Right ventricle myocardium superior (tissue), 1 donor: Measurements from ENCODE around the gene EDEM2. TPM values are rescaled to one million over a fixed set of nuclear protein-coding genes. Genes with fewer than 3 reads are reported as not detected.
"Not testable (repeated sequence)": the region's sequence is repeated elsewhere in the genome, so short reads cannot be mapped to it uniquely, and the experiment has no call there.

ENCODE experiments used
- ATAC-seq: fragments of 200-7000 bp; cut with Tn5 transposase; one replicate; pipeline ENCODE4 v1.9.1; 2020; ENCODE audit warnings: mild to moderate bottlenecking; ENCODE audit not compliant: poor library complexity
- DNase-seq: peaks from one replicate; pipeline ENCODE4 v3.0.0-alpha.2; 2020
- intact Hi-C: fragments of 100-400 bp; cut with DNase I; formaldehyde crosslinking; loops from one replicate; pipeline ENCODE4 v1.11.2; 2022
- total RNA-seq: library from RNA; stranded (reverse); fragmentation: NEBNext Ultra II Directional; extraction: Animal tissue kit (Norgen Biotek cat#: 25700); gene quantifications from one replicate; pipeline ENCODE4 v1.2.1, GENCODE V29; 2021
- donor health status: DM: no; HTN: yes; CAD: no; lungs with severe emphysema.

The EDEM2 gene
- total RNA-seq, 1 donor from 2014 or later: 9.1 TPM

DNA sequence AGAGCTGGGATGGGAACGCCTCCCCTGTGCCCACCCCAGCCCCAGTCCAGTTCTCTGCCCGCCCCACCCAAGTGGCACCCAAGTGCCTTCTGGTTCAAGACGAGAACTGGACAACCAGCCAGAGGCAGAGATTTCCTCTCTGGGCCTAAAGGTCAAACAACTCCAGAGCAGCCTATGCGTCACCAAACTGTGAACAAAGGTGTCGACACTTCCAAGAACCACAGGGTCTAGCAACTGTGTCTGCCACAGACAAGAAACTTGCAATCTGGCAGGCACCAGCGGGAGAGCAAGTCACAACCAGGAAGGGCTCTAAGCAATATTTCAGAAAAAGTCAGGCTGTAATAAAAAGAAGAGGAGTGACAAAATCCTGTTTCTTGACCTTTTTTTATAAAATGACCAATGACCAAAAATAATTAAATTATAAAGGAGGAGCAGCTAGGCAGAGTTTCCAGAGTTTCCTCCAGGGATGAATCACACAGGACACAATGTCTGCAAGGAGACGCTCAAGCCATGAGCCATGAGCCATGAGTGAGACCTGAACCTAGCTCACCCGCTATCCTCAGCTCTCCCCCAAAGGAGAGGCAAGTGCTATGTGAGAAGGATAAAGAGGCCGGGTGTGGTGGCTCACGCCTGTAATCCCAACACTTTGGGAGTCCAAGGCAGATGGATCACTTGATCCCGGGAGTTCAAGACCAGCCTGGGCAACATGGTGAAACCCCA, 11.1 kb downstream of the EDEM2 start:
- DNase-seq (peak; percentile 57), ATAC-seq (peak; percentile 87)
- intact Hi-C loops: no loop called here

- intact Hi-C loops: no loop called here
- peak; percentile 64 for DNase-seq
- ATAC-seq: peak; percentile 76
Measured at GRCh38 chr20:35134880-35135279, 12.3 kb downstream of the EDEM2 start.

- peak; percentile 54 for DNase-seq
- intact Hi-C loops: no loop called here
- peak; percentile 36 for ATAC-seq
Measured at GRCh38 chr20:35134472-35134871, 12.7 kb downstream of the EDEM2 start.

DNA sequence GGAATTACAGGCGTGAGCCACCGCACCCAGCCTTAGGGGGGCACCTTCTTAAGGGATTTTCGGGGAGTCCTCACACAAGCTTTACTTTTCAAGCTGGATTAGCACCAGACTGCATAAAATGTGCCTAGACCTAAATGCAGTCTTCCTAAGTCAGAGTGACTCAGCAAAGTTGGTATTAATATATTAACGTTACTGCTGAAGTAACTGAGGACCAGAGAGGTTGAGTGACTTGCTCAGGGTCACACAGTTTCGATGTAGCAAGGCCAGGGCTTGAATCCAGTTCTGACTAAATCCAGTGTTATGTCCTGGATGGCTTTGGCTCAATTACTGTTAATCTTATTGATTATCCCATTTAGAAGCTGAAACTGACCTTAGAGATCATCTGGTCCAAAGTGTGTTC, 13.4 kb downstream of the EDEM2 start:
- DNase-seq: no peak
- no peak for ATAC-seq
- intact Hi-C loops: no loop called here

DNA sequence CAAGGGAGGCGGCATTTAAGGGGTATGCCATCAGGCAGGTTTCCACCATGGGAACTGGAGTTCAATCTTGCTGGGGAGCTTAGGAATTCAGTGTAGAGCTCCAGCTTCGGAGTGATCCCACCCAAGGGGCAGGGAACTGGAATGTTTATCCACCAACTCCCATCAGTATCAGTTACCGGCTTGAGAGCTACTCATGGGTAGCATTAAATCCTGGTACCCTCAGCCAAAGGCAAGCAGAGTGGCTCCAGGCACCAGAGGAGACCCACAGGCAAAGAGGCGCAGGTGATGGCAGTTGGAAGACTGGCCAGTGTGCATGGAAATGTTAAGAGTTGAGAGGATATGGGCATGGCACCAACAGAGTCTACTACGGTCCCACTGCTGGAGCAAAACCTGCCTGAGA, 14.1 kb downstream of the EDEM2 start:
- ATAC-seq: no peak
- intact Hi-C loops: no loop called here
- no peak for DNase-seq

GRCh38 chr20:35131934-35132333, 15.2 kb downstream of the EDEM2 start:
- DNase-seq (no peak), ATAC-seq (no peak)
- intact Hi-C loops: no loop called here

GRCh38 chr20:35129647-35130069, 17.5 kb downstream of the EDEM2 start:
- no peak for DNase-seq
- intact Hi-C loops: no loop called here
- no peak for ATAC-seq

- DNase-seq (no peak), ATAC-seq (no peak)
- intact Hi-C loops: no loop called here
Measured at GRCh38 chr20:35125753-35126152, 21.4 kb downstream of the EDEM2 start.

DNA sequence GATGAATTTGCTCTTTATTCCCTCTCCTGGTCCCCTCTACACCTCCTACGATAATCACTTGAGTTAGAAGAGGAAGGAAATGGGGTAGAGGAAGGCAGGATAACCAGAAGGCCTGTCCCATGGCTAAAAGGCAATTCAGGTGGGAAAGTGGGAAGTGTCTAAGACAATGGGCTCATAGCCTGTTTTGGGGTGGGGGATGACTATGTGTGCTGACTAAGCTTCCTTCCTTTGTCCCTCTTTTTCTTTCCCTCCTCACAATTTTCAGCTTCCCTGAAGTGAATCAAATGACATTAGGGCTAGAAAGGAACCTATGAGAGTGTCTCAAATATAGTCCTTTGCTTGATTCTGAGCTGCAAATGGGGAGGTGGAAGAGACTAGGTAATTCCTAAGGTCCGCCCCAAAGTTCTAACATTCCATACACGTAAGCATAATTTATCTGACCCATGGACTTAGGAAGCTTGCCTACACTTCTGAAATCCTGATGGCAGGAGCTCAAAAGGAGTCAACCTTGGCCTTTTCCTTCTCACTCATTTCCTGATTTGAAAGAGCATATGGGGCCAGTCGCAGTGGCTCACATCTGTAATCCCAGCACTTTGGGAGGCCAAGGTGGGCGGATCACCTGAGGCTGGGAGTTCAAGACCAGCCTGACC, 24.3 kb downstream of the EDEM2 start:
- DNase-seq: no peak
- no peak for ATAC-seq
- intact Hi-C loops: no loop called here

DNA sequence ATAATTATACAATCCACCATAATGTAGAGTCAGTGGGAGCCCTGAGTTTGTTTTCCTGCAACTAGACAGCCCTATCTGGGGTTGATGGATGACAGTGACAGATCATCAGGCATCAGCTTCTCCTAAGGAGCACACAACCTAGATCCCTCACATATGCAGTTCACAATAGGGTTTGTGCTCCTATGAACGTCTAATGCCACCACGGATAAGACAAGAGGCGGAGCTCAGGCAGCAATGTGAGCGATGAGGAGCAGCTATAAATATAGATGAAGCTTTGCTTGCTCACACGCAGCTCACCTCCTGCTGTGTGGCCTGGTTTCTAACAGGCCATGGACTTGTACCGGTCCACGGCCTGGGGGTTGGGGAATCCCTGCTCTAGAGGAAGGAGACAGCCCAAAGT, 25.9 kb downstream of the EDEM2 start:
- intact Hi-C loops: no loop called here
- no peak for DNase-seq
- peak; percentile 76 for ATAC-seq

GRCh38 chr20:35120012-35120701, 27.0 kb downstream of the EDEM2 start:
- peak; percentile 39 for ATAC-seq
- DNase-seq: no peak
- intact Hi-C loops: no loop called here

DNA sequence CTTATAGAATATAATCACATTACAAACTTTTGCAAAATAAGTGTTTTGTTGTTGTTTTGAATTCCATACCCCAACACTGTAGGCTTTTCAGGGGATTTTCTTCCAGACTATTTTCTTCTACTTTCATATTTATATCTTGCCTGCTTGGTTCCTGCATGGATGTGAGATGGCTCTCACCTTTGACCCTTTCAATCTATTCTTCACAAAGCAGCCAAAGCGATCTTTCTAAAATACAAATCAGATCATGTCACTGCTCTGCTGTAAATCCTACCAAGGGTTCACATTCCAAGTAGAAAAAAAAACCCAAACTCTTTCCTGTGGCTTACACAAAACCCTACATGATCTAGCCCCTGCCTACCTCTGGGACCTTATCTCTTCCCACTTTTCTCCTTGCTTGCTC, 29.5 kb downstream of the EDEM2 start:
- ATAC-seq (no peak), DNase-seq (no peak)
- intact Hi-C loops: no loop called here

DNA sequence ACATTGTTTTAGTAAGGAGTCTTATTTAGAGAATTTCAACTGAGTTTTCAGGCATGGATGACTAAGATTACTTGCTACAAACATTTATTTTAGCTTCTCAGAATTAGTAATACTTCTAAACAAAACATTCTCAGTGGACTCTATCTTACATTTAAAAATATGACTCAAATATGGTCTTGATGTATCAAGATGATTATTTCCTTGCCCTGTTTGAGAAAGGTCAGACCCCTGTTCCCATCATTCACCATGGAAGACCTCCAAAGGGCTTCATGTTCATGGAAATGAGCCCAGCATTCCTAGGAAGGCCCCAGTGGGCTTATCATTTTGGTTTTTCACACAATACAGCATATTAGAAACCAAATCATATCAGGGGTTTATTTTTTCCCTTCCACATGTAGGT, 29.9 kb downstream of the EDEM2 start:
- intact Hi-C loops: no loop called here
- DNase-seq (no peak), ATAC-seq (no peak)

GRCh38 chr20:35116258-35116657, 30.9 kb downstream of the EDEM2 start:
- no peak for DNase-seq
- ATAC-seq: no peak
- intact Hi-C loops: no loop called here

- intact Hi-C loops: no loop called here
- ATAC-seq (no peak), DNase-seq (no peak)
Measured at GRCh38 chr20:35115606-35116005, 31.5 kb downstream of the EDEM2 start.

DNA sequence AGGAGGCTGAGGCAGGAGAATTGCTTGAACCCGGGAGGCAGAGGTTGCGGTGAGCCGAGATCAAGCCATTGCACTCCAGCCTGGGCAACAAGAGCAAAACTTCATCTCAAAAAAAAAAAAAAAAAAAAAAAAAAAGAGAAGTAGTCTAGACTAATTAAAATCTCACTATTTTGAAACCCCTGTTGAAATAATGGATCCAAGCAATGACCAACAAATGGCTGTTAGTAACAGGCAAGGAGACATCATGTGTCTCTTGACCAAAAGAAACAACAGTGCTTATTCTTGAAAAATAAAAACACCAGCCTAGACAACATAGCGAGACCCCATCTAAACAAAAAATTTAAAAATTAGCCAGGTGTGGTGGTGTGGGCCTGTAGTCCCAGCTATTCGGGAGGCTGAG, 34.9 kb downstream of the EDEM2 start:
- DNase-seq, ATAC-seq, intact Hi-C loops: not testable (repeated sequence)

- ATAC-seq (peak; percentile 52), DNase-seq (no peak)
- intact Hi-C loops: no loop called here
Measured at GRCh38 chr20:35111141-35111888, 35.8 kb downstream of the EDEM2 start.

DNA sequence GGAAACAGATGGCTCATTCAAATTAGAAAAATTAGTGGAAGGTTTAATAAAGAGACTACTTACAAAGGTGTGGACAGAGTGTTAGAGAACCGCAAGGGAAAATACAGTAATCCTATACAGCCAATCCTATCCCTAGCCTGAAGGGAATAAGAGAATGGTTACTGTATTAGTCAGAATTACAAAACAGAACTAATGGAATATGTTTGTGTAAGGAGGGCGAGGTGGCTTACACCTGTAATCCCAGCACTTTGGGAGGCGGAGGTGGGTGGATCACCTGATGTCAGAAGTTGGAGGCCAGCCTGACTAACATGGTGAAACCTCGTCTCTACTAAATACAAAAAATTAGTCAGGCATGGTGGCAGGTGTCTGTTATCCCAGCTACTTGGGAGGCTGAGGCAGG, 38.2 kb downstream of the EDEM2 start:
- intact Hi-C loops: no loop called here
- DNase-seq (no peak), ATAC-seq (no peak)

DNA sequence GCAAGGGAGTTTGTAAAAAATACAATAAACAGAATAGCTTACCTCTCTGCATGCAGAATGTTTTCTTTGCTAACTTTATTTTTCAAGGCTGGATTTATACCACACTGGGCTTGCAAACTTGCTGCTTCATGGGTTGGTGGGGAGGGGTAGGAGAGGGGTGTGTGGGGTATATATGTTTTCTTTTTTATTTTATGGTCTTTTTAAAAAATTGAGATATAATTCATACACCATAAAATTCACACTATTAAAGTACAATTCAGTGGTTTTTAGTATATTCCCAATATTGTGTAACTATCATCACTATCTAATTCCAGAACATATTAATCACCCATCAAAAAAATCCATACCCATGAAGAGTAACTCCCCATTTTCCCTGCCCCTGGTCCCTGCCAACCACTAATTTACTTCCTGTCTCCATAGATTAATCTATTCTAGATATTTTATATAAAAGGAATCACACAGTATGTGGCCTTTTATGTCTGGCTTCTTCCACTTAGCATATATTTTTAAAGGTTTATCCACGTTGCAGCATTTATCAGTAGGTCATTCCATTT, 40.2 kb downstream of the EDEM2 start:
- ATAC-seq (no peak), DNase-seq (no peak)
- intact Hi-C loops: no loop called here
